Measurements from ENCODE around the gene PHLDB3. TPM values are rescaled to one million over a fixed set of nuclear protein-coding genes. Genes with fewer than 3 reads are reported as not detected.
A peak's percentile ranks its signal among the peaks of the same experiment; 100 is the strongest.
"Not testable (repeated sequence)": the region's sequence is repeated elsewhere in the genome, so short reads cannot be mapped to it uniquely, and the experiment has no call there.

The PHLDB3 gene
- total RNA-seq, 1 donor from 2014 or later, result 5.5 TPM

- DNase-seq (ENCODE audit: low spot score), result no peak
Observed at GRCh38 chr19:43527860-43528622, 23.5 kb upstream of the PHLDB3 start.

- peak; percentile 95 for DNase-seq (ENCODE audit: low spot score)
Observed at GRCh38 chr19:43526884-43527859, 22.6 kb upstream of the PHLDB3 start, which contains the start of gene ETHE1. Gene ETHE1 (minus strand): TSS chr19:43527201. CDS start chr19:43527177, 24 bp downstream.

- DNase-seq (ENCODE audit: low spot score), result no peak
Observed at GRCh38 chr19:43525836-43526771, 21.6 kb upstream of the PHLDB3 start.

GRCh38 chr19:43524922-43525835, 20.6 kb upstream of the PHLDB3 start:
- DNase-seq (ENCODE audit: low spot score), result no peak

GRCh38 chr19:43523696-43524095, 19.1 kb upstream of the PHLDB3 start:
- DNase-seq (ENCODE audit: low spot score), result not testable (repeated sequence)

- no peak for DNase-seq (ENCODE audit: low spot score)
Observed at GRCh38 chr19:43522929-43523328, 18.4 kb upstream of the PHLDB3 start.

GRCh38 chr19:43519436-43520088, 15.0 kb upstream of the PHLDB3 start:
- DNase-seq (ENCODE audit: low spot score), result no peak

GRCh38 chr19:43518051-43518450, 13.5 kb upstream of the PHLDB3 start:
- no peak for DNase-seq (ENCODE audit: low spot score)

GRCh38 chr19:43512399-43512798, 7.9 kb upstream of the PHLDB3 start:
- DNase-seq (ENCODE audit: low spot score), result not testable (repeated sequence)

- DNase-seq (ENCODE audit: low spot score), result no peak
Observed at GRCh38 chr19:43511324-43511723, 6.8 kb upstream of the PHLDB3 start.

GRCh38 chr19:43510713-43511112, 6.2 kb upstream of the PHLDB3 start:
- DNase-seq (ENCODE audit: low spot score), result no peak

- no peak for DNase-seq (ENCODE audit: low spot score)
Observed at GRCh38 chr19:43507880-43508279, 3.3 kb upstream of the PHLDB3 start.

- no peak for DNase-seq (ENCODE audit: low spot score)
Observed at GRCh38 chr19:43506629-43507028, 2.1 kb upstream of the PHLDB3 start.

- no peak for DNase-seq (ENCODE audit: low spot score)
Observed at GRCh38 chr19:43505941-43506340, 1.4 kb upstream of the PHLDB3 start.

GRCh38 chr19:43505186-43505456, 575 bp upstream of the PHLDB3 start:
- DNase-seq (ENCODE audit: low spot score), result no peak

GRCh38 chr19:43503501-43504425, 783 bp downstream of the PHLDB3 start:
- peak; percentile 96 for DNase-seq (ENCODE audit: low spot score)

GRCh38 chr19:43502419-43502976, 2.0 kb downstream of the PHLDB3 start:
- no peak for DNase-seq (ENCODE audit: low spot score)
